Progenitor cell of endocrine pancreas (in vitro differentiated cells): ENCODE measurements around the gene HERPUD1. TPM values are rescaled to one million over a fixed set of nuclear protein-coding genes. Genes with fewer than 3 reads are reported as not detected.

Experiments used
- DNase-seq: peaks from one replicate; pipeline ENCODE4 v3.0.0; 2021; ENCODE audit warnings: low spot score; ENCODE audit not compliant: unreplicated experiment
- H3K27ac Mint-ChIP-seq: 2 replicates; pipeline ENCODE4 v1.8.0; 2021; ENCODE audit warnings: mild to moderate bottlenecking, moderate library complexity, mixed read lengths
- H3K27me3 Mint-ChIP-seq: 2 replicates; pipeline ENCODE4 v1.8.0; 2021; ENCODE audit warnings: mixed read lengths
- H3K36me3 Mint-ChIP-seq: 2 replicates; pipeline ENCODE4 v1.8.0; 2022; ENCODE audit warnings: mixed read lengths; ENCODE audit not compliant: insufficient read depth
- H3K4me1 Mint-ChIP-seq: 2 replicates; pipeline ENCODE4 v1.8.0; 2021; ENCODE audit warnings: low read depth, mixed read lengths
- H3K4me3 Mint-ChIP-seq: 2 replicates; pipeline ENCODE4 v1.8.0; 2021; ENCODE audit warnings: low read depth, mild to moderate bottlenecking, moderate library complexity, mixed read lengths
- H3K9me3 Mint-ChIP-seq: 2 replicates; pipeline ENCODE4 v1.8.0; 2021; ENCODE audit warnings: low read depth, mixed read lengths
- CTCF ChIP-seq: fragments of 200-600 bp; sonication (generic); IDR thresholded peaks from one replicate; pipeline ENCODE4 v1.5.0; 2021; ENCODE audit warnings: antibody characterized with exemption, mild to moderate bottlenecking; ENCODE audit not compliant: unreplicated experiment
- total RNA-seq: library from RNA; stranded (reverse); gene quantifications from 2 replicates; pipeline ENCODE4 v1.2.1, GENCODE V29; 2021

HERPUD1 gene
- total RNA-seq, 1 donor from 2014 or later: 70.0 TPM

DNA sequence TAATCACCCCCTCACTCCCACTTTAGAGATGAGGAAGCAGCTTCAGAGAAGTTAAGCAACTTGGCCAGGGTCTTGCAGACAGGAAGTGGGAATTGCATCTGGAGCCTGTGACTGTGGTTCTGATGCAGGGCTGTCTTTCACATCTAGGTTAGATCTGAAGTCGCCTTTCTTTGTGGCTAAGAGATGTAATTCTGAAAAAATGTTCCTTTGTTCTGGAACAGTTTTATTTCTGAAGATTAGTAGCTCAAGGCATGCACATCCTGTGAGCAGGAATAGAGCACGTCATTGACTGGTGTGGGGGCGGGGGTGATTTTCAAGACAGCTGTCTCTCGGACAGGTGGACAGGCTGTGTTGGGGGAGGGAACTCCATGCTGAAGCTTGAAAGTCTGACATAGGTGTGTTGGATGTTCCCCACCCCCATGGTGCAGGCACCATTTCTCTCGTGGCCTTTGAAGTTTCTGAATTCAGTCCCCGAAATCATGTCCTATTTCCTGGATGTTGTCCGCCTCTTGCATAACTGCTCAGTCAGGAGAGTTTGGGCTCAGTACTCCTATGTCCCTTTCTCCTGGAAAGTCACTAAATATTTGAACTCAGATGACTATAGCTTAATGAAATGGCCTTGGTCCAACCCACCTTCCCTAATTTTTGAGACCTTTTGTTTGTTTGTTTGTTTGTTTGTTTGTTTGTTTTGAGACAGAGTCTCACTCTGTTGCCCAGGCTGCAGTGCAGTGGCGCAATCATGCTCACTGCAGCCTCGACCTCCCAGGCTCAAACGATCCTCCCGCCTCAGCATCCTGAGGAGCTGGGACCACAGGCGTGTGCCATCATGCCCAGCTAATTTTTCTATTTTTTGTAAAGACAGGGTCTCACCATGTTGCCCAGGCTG, 21.0 kb upstream of the HERPUD1 start:
- H3K27me3 Mint-ChIP-seq: peaks cover 3% of the 10 kb centered on the region
- peaks cover 4% of the 10 kb centered on the region for H3K9me3 Mint-ChIP-seq
- H3K36me3 Mint-ChIP-seq: no peaks in the 10 kb centered on the region
- no peak overlapping the region for H3K4me3 Mint-ChIP-seq
- H3K4me1 Mint-ChIP-seq: peaks cover 52% of the 10 kb centered on the region
- no peak for TF ChIP-seq CTCF
- peak overlapping the region; percentile 20 for H3K27ac Mint-ChIP-seq
- DNase-seq: no peak

DNA sequence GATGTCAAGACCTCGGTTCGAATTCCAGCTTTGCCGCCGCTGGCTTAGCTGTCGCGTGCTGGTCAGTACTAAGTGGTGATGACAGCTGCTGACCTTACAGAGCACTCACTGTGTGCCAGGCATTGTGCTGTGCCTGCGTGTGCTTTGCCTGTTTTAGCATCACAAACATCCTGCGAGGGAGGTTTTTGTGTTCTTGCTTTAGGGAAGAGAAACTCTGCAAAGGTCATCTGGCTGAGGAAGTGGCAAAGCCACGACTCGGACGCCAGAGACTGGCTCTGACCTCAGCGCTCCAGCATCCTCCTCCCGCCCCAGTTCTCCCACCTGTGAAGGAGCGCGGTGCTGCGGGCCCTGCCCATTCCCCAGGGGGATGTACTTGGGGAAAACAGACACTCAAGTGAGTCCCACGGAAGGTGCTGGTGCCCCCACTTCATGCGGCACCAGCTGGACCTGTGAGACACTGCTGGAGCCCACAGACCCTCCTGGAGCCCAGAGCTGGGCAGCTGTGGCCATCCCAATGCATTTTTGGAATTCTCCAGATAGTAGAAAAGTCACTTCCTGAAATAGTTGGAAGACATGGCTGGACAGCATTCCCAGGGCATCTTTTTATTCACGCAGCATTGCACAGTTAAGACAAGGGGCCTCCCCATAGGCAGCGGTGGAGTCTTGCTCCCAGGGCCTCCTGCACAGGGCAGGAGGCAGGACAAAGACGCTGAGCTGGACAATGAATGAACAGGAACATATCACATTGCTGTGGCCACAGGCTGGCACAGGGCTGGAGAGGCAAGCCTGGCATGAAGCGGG, 20.0 kb upstream of the HERPUD1 start:
- no peak overlapping the region for H3K4me3 Mint-ChIP-seq
- DNase-seq: no peak
- no peak overlapping the region for H3K27ac Mint-ChIP-seq
- no peaks in the 10 kb centered on the region for H3K36me3 Mint-ChIP-seq
- TF ChIP-seq CTCF: no peak
- H3K4me1 Mint-ChIP-seq: peaks cover 53% of the 10 kb centered on the region
- H3K27me3 Mint-ChIP-seq: peaks cover 3% of the 10 kb centered on the region
- H3K9me3 Mint-ChIP-seq: peaks cover 4% of the 10 kb centered on the region

DNA sequence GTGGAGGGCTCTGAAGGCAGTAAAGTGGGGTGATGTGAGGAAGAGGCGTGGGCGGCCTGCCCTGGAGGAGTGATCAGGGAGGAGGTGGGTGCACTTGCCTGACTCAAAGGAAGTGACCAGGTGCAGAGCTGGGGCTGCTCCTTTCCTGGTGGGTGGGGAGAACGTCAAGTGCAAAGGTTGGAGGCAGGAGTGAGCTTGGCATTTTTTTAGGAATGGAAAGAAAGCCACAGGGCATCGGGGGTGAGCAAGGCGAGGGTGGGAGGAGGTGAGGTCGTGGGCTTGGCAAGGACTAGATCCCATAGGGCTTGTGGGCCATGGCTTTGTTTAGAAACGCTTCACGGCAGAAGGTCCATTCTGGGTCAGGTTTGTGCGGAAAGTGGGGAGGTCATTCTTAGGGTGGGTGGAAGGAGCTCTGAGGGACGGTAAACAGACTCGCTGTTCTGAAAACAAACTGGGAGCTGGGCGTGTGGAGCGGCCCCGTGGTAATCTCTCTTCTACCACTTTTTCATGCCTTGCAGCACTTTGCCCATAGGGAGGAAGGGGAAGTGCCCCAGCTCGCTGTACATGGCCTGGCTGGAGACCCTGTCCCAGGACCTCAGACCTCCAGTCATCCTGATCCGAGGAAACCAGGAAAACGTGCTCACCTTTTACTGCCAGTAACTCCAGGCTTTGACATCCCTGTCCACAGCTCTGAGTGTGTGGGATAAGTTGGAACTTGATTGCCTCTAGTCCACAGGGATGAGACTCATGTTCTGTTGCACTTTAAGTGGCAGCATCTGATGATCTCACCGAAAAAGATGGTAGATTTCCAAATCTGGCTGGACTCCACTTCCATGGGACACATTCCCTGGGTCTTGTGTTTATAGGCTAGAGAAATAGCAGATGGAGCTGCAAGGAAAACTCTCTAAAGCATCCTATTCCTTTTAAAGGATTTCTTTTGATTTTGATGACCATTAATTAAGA, 18.9 kb upstream of the HERPUD1 start:
- H3K36me3 Mint-ChIP-seq: no peaks in the 10 kb centered on the region
- no peak for DNase-seq
- no peak for TF ChIP-seq CTCF
- peaks cover 3% of the 10 kb centered on the region for H3K27me3 Mint-ChIP-seq
- peaks cover 54% of the 10 kb centered on the region for H3K4me1 Mint-ChIP-seq
- H3K9me3 Mint-ChIP-seq: peaks cover 6% of the 10 kb centered on the region
- no peak overlapping the region for H3K4me3 Mint-ChIP-seq
- peak overlapping the region; percentile 36 for H3K27ac Mint-ChIP-seq

DNA sequence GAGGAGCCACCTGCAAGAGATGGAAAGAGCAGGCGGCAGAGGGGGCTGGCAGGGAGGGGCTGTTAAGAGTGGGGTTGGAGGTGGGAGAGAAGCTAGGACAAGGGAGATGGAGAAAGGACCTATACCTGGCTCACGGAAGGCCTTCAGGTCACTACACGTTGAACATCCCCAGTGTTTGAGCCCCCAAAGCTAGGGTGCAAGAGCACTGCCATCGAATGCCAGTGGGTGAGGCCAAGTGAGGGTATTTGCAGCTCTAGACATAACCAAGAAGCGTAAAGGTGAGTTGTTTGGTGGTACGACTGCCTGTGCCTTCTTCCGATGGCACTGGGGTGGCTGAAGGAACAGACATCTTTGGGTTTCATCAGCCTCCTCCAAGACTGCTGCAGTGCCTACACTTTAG, 17.0 kb upstream of the HERPUD1 start:
- Mint-ChIP-seq H3K4me1 (peaks cover 51% of the 10 kb centered on the region), H3K27me3 (peaks cover 3% of the 10 kb centered on the region), H3K4me3 (no peak overlapping the region)

More for the DNA sequence above, 17.0 kb upstream of the HERPUD1 start:
- Mint-ChIP-seq H3K9me3 (peaks cover 6% of the 10 kb centered on the region), H3K36me3 (no peaks in the 10 kb centered on the region), H3K27ac (no peak overlapping the region)
- no peak for TF ChIP-seq CTCF
- no peak for DNase-seq
